GM08714 (cell line): Measurements from ENCODE around the gene LRRC55.

Experiments
- H3K4me3 ChIP-seq: fragments of 200-500 bp; sonication (Bioruptor generic); 2 replicates; pipeline ENCODE4 v1.5.1; 2014; ENCODE audit warnings: mild to moderate bottlenecking, low read length, inconsistent platforms
- ZNF274 ChIP-seq: IDR thresholded peaks from 2 replicates; pipeline ENCODE4 v1.6.1; 2012; ENCODE audit warnings: mild to moderate bottlenecking, low read depth, low read length

LRRC55 gene

GRCh38 chr11:57231539-57232253, 49.9 kb downstream of the LRRC55 start:
- TF ChIP-seq ZNF274, result no peak
- H3K4me3 ChIP-seq, result no peak overlapping the region

- TF ChIP-seq ZNF274, result no peak
- H3K4me3 ChIP-seq, result no peak overlapping the region
These were observed 51.9 kb downstream of the LRRC55 start for GRCh38 chr11:57233702-57234101.

- no peak overlapping the region for H3K4me3 ChIP-seq
- no peak for TF ChIP-seq ZNF274
These were observed 54.3 kb downstream of the LRRC55 start for GRCh38 chr11:57235761-57236703.

- no peak for TF ChIP-seq ZNF274
- no peak within 1 kb of the TSS for H3K4me3 ChIP-seq
These were observed 55.5 kb downstream of the LRRC55 start, which contains the start of gene APLNR for GRCh38 chr11:57237204-57237681. APLNR (minus strand) TSS chr11:57237250; CDS start chr11:57237004, 246 bp downstream.

GRCh38 chr11:57239348-57239747, 57.6 kb downstream of the LRRC55 start:
- H3K4me3 ChIP-seq, result no peak overlapping the region
- no peak for TF ChIP-seq ZNF274

- H3K4me3 ChIP-seq, result no peak overlapping the region
- no peak for TF ChIP-seq ZNF274
These were observed 58.3 kb downstream of the LRRC55 start for GRCh38 chr11:57240007-57240406.

- no peak overlapping the region for H3K4me3 ChIP-seq
- TF ChIP-seq ZNF274, result no peak
These were observed 59.0 kb downstream of the LRRC55 start for GRCh38 chr11:57240757-57241156.
